HepG2 (cell line): Measurements from ENCODE around the gene PRM2. TPM values are rescaled to one million over a fixed set of nuclear protein-coding genes. Genes with fewer than 3 reads are reported as not detected.

Experiments
- ATAC-seq: fragments of 200-7000 bp; cut with Tn5 transposase; 3 replicates; pipeline ENCODE4 v1.9.1; 2020; ENCODE audit warnings: mild to moderate bottlenecking, moderate library complexity
- BruUV-seq: library from RNA; stranded (reverse); fragments of 400-500 nt; replicated peaks from 2 replicates; lab custom pipeline; 2021; lab: Mats Ljungman, UMichigan
- CTCF ChIA-PET: fragments of 300-600 bp; formaldehyde crosslinking; extraction: SDS; loops from one replicate; lab custom pipeline; 2021; ENCODE audit warnings: low total read pairs, inconsistent platforms, low intra/inter-chr PET ratio; lab: Yijun Ruan, JAX
- POLR2A ChIA-PET: fragments of 350-600 bp; sonication (Branson Sonifier 250); formaldehyde crosslinking; loops from one replicate; lab custom pipeline; 2020; ENCODE audit warnings: antibody characterized with exemption, inconsistent platforms; lab: Yijun Ruan, JAX
- DNase-seq: peaks from one replicate; pipeline ENCODE4 v3.0.0-alpha.2; 2015; ENCODE audit warnings: low spot score
- FAIRE-seq: peaks from 3 replicates; lab custom pipeline; 2011; peaks lifted over from hg19 to GRCh38; lab: Jason Lieb, UNC
- H2AFZ ChIP-seq: one replicate; pipeline ENCODE4 v1.6.1; 2011; ENCODE audit warnings: low read length, inconsistent platforms
- H3K27ac ChIP-seq: fragments of 300-600 bp; 3 replicates; pipeline ENCODE4 v1.8.0; 2011; ENCODE audit warnings: mixed run types, mild to moderate bottlenecking, mixed read lengths, low read length, inconsistent platforms; ENCODE audit not compliant: insufficient read depth; ENCODE audit errors: extremely low read length
- H3K27me3 ChIP-seq, 2 experiments: fragments of 200-600 bp in 1 of 2; 2 replicates in 1 of 2; 3 replicates in 1 of 2; pipeline versions ENCODE4 v1.6.0 to v1.8.0; 2011; ENCODE audit warnings: low read length in 2 of 2, mild to moderate bottlenecking in 2 of 2, moderate library complexity in 2 of 2, inconsistent platforms in 1 of 2; ENCODE audit not compliant: insufficient read depth in 2 of 2, control insufficient read depth in 1 of 2
- H3K36me3 ChIP-seq, 2 experiments: fragments of 200-600 bp in 1 of 2; replicated peaks in 1 of 2; 2 replicates in 1 of 2; 3 replicates in 1 of 2; pipeline versions ENCODE4 v1.5.1 to v1.8.0; 2011; ENCODE audit warnings: low read length in 2 of 2, inconsistent platforms in 1 of 2; ENCODE audit not compliant: insufficient read depth in 2 of 2, control insufficient read depth in 1 of 2
- H3K4me1 ChIP-seq: 2 replicates; pipeline ENCODE4 v1.5.1; 2012; ENCODE audit warnings: low read length, inconsistent platforms; ENCODE audit not compliant: insufficient read depth
- H3K4me2 ChIP-seq: 2 replicates; pipeline ENCODE4 v1.6.0; 2011; ENCODE audit warnings: low read depth, low read length, inconsistent platforms
- H3K4me3 ChIP-seq, 3 experiments: fragments of 200-600 bp in 1 of 3; sonication (generic), shearing (Covaris generic) in 1 of 3; replicated peaks in 1 of 3; 2 replicates each; pipeline ENCODE4 v1.5.1; 2011 to 2016; ENCODE audit warnings: low read length in 3 of 3, inconsistent platforms in 2 of 3, low read depth in 2 of 3, mild to moderate bottlenecking in 2 of 3, control low read depth in 1 of 3, mixed read lengths in 1 of 3; ENCODE audit not compliant: insufficient read depth in 1 of 3
- H3K79me2 ChIP-seq: one replicate; pipeline ENCODE4 v1.6.1; 2011; ENCODE audit warnings: low read length, inconsistent platforms; ENCODE audit not compliant: insufficient read depth
- H3K9ac ChIP-seq: 2 replicates; pipeline ENCODE4 v1.6.0; 2011; ENCODE audit warnings: mild to moderate bottlenecking, low read depth, low read length, inconsistent platforms; ENCODE audit not compliant: insufficient read depth
- H3K9me3 ChIP-seq: 2 replicates; pipeline ENCODE4 v1.5.1; 2012; ENCODE audit warnings: mild to moderate bottlenecking, low read length
- H4K20me1 ChIP-seq: 2 replicates; pipeline ENCODE4 v1.6.0; 2011; ENCODE audit warnings: inconsistent platforms, mild to moderate bottlenecking, low read length, moderate library complexity; ENCODE audit not compliant: insufficient read depth
- ARID5B ChIP-seq: IDR thresholded peaks from 2 replicates; pipeline ENCODE4 v1.4.0; 2020; ENCODE audit warnings: mild to moderate bottlenecking, missing genetic modification reagents
- KLF16 ChIP-seq, 2 experiments: sonication (generic) in 1 of 2; formaldehyde crosslinking in 1 of 2; IDR thresholded peaks; 2 replicates each; pipeline versions ENCODE4 v1.6.1 to v1.8.0; 2016 to 2023; ENCODE audit warnings: missing genetic modification reagents in 2 of 2, missing compliant biosample characterization in 1 of 2
- MIER2 ChIP-seq: IDR thresholded peaks from 2 replicates; pipeline ENCODE4 v1.6.1; 2016; ENCODE audit warnings: missing biosample characterization, missing genetic modification reagents
- MTERF4 ChIP-seq: sonication (generic); formaldehyde crosslinking; IDR thresholded peaks from 2 replicates; pipeline ENCODE4 v1.8.0; 2023; ENCODE audit warnings: mild to moderate bottlenecking, missing genetic modification reagents
- NFRKB ChIP-seq: fragments of 450-650 bp; IDR thresholded peaks from 2 replicates; pipeline ENCODE4 v1.6.1; 2017
- NONO ChIP-seq, 2 experiments: fragments of 450-650 bp in 1 of 2; sonication (generic) in 1 of 2; formaldehyde crosslinking in 1 of 2; IDR thresholded peaks in 1 of 2; conservative IDR thresholded peaks in 1 of 2; 2 replicates each; pipeline versions ENCODE4 v1.6.1 to v1.8.0; 2017 to 2022; ENCODE audit warnings: mild to moderate bottlenecking in 1 of 2, missing genetic modification reagents in 1 of 2, moderate library complexity in 1 of 2
- RBFOX2 ChIP-seq: fragments of 200-400 bp; formaldehyde crosslinking; IDR thresholded peaks from 2 replicates; pipeline ENCODE4 v1.6.1; 2017; ENCODE audit warnings: low read depth, mild to moderate bottlenecking, low read length
- SNAPC4 ChIP-seq: sonication (generic); formaldehyde crosslinking; IDR thresholded peaks from 2 replicates; pipeline ENCODE4 v1.4.0; 2020; ENCODE audit warnings: mild to moderate bottlenecking, missing genetic modification reagents
- ZBTB46 ChIP-seq: sonication (generic); formaldehyde crosslinking; IDR thresholded peaks from 2 replicates; pipeline ENCODE4 v1.4.0; 2020; ENCODE audit warnings: mild to moderate bottlenecking, missing genetic modification reagents, borderline replicate concordance
- ZFY ChIP-seq: sonication (generic); formaldehyde crosslinking; IDR thresholded peaks from 2 replicates; pipeline ENCODE4 v1.4.0; 2020; ENCODE audit warnings: missing genetic modification reagents
- ZNF747 ChIP-seq: sonication (generic); formaldehyde crosslinking; IDR thresholded peaks from 2 replicates; pipeline ENCODE4 v1.8.1; 2023; ENCODE audit warnings: missing genetic modification reagents, mild to moderate bottlenecking, borderline replicate concordance
- ZSCAN29 ChIP-seq: sonication (generic); formaldehyde crosslinking; conservative IDR thresholded peaks from 2 replicates; pipeline ENCODE4 v1.4.0; 2020; ENCODE audit warnings: mild to moderate bottlenecking, missing genetic modification reagents
- WGBS: methylation state at CpG from one replicate; pipeline ENCODE4 v1.1.6; 2017; ENCODE audit warnings: low lambda C conversion rate; 5-methylcytosine and 5-hydroxymethylcytosine counted together
- in situ Hi-C: cut with HindIII; loops from 2 replicates; pipeline ENCODE4 v1.10.0; 2017; ENCODE audit warnings: low pct_unique_long_range_greater_than_20kb; ENCODE audit not compliant: extremely low pct_ligation_motif_present
- intact Hi-C: fragments of 100-400 bp; cut with micrococcal nuclease; formaldehyde crosslinking; loops from one replicate; pipeline ENCODE4 v1.10.0; 2022; ENCODE audit not compliant: unreplicated experiment
- polyA plus RNA-seq, 8 experiments: library from polyadenylated mRNA; depleted of rRNA in 3 of 8; stranded (reverse) in 7 of 8; unstranded in 1 of 8; fragments of >200 nt; fragmentation: Illumina TruSeq in 4 of 8; extraction: Trizol in 4 of 8; gene quantifications; 2 replicates each; pipeline versions ENCODE4 v1.2.1 to v1.2.3, GENCODE V29; 2011 to 2016; ENCODE audit warnings: low read depth in 4 of 8, missing spikeins in 1 of 8, mixed read lengths in 1 of 8; ENCODE audit not compliant: insufficient read depth in 1 of 8
- total RNA-seq, 5 experiments: library from RNA; depleted of rRNA; stranded (reverse); fragments of >200 nt; fragmentation: Illumina TruSeq; extraction: Trizol; gene quantifications; 2 replicates each; pipeline ENCODE4 v1.2.3, GENCODE V29; 2016; ENCODE audit warnings: low read depth in 1 of 5

PRM2 gene
- total and polyA plus RNA-seq, 2 of the 13 experiments (the other 11 are each of a cell fraction or from before 2014, with no cell fraction given), result 0.54 TPM; not detected in 1

GRCh38 chr16:11229906-11230305 lies 46.4 kb downstream of the PRM2 start:
- in situ Hi-C loops, result no loop called here
- H3K9ac ChIP-seq, result no peak overlapping the region
- 60% methylated on average over 4 of the region's 4 CpGs for WGBS
- peaks cover 5 to 32% of the 10 kb centered on the region in 2 experiments; a peak in 3 of 5 replicates for H3K27me3 ChIP-seq
- intact Hi-C loops, result no loop called here
- FAIRE-seq, result no peak
- no peak overlapping the region for H2AFZ ChIP-seq
- no peaks in the 10 kb centered on the region for H3K9me3 ChIP-seq
- H3K27ac ChIP-seq, result no peak overlapping the region
- ATAC-seq, result no peak
- H3K4me3 ChIP-seq, result no peak overlapping the region
- no TSS peak for BruUV-seq
- TF ChIP-seq ARID5B (CRISPR knock-in tag) (no peak), SNAPC4 (CRISPR knock-in tag) (no peak), ZNF747 (no peak), NFRKB (no peak), ZFY (CRISPR knock-in tag) (no peak), RBFOX2 (no peak), MTERF4 (CRISPR knock-in tag) (no peak), ZBTB46 (CRISPR knock-in tag) (no peak), ZSCAN29 (CRISPR knock-in tag) (no peak), MIER2 (CRISPR knock-in tag) (no peak), KLF16 (CRISPR knock-in tag; IDR thresholded peaks at IDR 0.05) (no peak), NONO (IDR thresholded peaks at IDR 0.05) (no peak), NONO (CRISPR knock-in tag; conservative IDR thresholded peaks at IDR 0.05) (no peak)
- CTCF ChIA-PET, result no interaction called here
- no peaks in the 10 kb centered on the region for H3K79me2 ChIP-seq
- peaks cover 21% of the 10 kb centered on the region for H3K4me1 ChIP-seq
- no peak for DNase-seq
- no peaks in the 10 kb centered on the region for H3K36me3 ChIP-seq
- POLR2A ChIA-PET, result no interaction called here
- no peak overlapping the region for H3K4me2 ChIP-seq
- H4K20me1 ChIP-seq, result no peaks in the 10 kb centered on the region
